ENCODE results near the gene NMU.
A peak's percentile ranks its signal among the peaks of the same experiment; 100 is the strongest.
"Not testable (repeated sequence)": the region's sequence is repeated elsewhere in the genome, so short reads cannot be mapped to it uniquely, and the experiment has no call there.

The NMU gene, protein sequence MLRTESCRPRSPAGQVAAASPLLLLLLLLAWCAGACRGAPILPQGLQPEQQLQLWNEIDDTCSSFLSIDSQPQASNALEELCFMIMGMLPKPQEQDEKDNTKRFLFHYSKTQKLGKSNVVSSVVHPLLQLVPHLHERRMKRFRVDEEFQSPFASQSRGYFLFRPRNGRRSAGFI

DNA sequence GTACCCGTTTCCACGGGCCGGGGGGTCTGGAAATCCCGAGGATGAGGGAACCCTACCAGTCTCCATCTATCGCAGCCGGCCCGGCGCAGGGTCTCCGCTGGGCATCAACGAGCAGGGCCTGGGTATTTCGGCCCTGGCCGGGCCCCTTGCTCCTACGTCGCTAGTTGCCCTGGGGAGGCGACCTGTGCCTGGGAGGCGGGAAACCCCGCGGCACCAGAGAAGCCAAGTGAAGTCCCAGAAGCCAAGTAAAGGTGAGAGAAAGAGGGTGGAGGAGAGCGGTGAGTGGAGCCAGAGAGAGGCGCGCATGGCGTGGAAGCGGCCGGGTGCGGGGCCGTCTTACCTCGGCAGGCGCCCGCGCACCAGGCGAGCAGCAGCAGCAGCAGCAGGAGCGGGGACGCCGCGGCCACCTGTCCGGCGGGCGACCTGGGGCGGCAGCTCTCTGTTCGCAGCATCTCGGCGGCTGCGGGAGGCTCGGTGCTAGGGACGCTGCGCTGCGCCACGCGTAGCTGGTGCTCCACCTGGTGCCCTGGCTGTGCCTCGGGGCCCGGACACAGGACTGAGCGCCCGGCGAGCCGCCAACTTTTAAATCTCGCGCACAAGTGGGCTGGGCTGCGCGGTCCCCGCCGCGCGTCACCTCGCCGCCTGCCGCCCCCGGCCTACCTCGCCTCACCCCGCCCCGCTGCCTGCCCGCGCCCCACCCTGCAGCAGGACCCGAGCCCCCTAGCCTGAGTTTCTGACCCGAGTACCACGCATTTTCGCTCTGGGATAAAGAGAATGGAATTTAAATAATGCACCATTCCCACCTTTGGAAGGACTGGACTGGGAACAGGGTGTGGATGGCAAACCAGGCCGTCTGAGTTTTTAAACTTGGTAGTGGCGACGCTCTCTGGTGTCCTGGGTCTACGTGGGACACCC lies at the start of gene NMU:
NMU (minus strand) TSS at position 558 of the 915 bp plus-strand sequence; CDS start at position 452, 106 bp downstream.
- DNase-seq (ENCODE audit: low read depth in 2 of 2): peak in 1 of 2 donors; percentile 5

DNA sequence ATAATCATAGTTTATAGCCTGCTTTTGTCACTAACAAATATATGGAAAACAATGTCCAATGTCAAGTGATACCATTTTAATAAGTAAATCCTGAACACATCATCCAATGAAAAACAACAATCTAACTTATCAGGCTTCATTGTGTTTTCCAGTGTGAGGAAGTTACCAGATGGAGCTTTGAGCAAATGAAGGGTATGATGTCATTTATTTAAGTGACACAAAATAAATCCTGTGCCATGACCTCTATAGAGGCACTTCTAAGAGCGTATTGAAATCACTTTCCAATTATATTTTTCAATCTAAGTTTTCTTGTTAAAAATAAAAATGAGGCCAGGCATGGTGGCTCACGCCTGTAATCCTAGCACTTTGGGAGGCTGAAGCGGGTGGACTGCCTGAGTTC lies 48.2 kb upstream of the NMU start:
- DNase-seq (ENCODE audit: low read depth in 2 of 2): no peak

DNA sequence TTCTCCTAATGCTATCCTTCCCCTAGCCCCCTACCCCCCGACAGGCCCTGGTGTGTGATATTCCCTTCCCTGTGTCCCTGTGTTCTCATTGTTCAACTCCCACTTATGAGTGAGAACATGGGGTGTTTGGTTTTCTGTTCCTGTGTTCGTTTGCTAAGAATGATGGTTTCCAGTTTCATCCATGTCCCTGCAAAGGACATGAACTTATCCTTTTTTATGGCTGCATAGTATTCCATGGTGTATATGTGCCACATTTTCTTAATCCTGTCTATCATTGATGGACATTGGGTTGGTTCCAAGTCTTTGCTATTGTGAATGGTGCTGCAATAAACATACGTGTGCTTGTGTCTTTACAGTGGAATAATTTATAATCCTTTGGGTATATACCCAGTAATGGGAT lies 46.7 kb upstream of the NMU start:
- not testable (repeated sequence) for DNase-seq (ENCODE audit: low read depth in 2 of 2)

DNA sequence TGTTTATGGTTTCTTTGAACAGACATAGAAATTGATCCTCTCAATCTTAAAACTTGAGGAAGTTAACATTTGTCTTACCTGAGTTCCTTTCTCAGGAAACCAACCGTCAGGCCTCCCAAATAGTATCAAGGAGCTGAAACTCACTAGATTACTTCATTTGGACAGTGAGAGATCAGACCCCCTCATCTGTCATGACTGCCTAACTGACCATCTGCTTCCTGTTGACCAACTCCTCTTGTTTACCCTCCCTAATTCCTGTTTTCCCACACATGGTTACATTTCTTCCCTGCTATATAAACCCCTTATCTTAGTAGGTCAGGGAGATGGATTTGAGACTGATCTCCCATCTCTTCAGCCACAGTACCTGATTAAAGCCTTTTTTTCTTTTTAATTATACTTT lies 46.2 kb upstream of the NMU start:
- no peak for DNase-seq (ENCODE audit: low read depth in 2 of 2)

DNA sequence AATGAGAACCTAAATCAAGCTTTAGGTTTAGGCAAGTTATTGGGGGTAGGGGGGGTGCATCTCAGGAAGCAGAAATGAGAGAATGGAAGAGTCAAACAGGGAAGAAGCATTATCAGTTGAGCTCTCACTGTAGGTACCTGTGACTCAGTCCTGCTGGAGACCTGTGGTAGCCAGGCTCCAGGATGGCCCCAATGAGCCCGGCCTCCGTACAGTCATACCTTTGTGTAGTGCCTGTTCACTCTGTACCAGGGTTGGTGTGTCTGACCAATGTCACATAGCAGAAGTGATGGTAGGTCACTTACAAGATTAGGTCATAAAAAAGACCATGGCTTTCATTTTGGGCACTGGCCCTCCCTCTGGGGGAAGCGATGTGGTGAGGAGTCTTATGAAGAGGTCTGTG lies 45.3 kb upstream of the NMU start:
- DNase-seq (ENCODE audit: low read depth in 2 of 2): no peak

DNA sequence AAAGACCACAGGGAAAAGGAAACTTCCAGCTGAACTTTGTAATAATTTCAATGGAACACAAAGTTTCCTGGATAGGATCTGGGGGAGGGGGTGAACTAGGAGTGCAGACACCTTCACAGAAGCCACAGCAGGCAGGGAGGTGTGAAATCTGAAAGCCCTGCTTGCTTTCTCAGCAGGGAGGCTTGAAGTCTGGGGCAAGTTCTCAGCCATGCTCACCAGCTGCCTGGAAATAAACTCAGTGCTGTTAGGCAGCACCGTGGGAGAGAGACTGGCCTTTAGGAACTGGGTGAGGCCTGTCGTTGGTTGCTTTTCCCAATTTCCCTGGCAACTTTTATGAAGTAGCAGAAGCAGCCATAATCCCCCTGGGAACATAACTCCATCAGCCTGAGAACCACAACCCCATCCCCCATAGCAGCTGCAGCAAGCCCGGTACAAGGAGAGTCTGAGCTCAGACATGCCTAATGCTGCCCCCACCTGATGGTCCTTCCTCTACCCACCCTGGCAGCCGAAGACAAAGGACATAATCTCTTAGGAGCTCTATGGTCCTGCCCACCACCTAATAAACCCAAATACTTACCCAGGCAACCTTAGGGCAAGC lies 39.2 kb upstream of the NMU start:
- no peak for DNase-seq (ENCODE audit: low read depth in 2 of 2)

DNA sequence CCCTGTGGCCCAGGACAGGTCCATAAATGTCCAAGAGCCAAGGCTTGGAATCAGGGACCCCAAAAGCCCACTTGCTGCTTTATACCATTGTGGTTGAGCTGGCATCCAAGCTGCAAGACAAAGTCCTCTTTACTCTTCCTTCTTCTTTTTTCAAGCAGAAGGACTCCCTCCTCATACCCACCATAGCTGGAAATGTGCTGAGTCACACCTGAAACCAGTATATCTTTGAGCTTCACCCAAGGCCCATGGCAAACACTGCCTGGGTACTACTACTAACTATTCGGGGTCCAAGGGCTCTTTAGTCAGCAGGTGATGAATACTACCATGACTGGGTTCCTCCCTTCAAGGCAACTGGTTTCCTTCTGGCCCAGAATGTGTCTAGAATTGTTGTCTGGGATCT lies 37.3 kb upstream of the NMU start:
- no peak for DNase-seq (ENCODE audit: low read depth in 2 of 2)

DNA sequence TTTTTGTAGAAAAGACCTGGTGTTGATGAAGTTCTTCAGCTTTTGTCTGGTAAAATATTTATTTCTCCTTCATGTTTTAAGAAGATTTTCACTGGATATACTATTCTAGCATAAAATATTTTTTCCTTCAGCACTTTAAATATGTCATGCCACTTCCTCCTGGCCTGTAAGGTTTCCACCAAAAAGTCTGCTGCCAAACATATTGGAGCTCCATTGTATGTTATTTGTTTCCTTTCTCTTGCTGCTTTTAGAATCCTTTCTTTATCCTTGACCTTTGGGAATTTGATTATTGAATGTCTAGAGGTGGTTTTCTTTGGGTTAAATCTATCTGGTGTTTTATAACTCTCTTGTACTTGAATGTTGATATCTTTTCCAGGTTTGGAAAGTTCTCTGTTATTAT lies 35.6 kb upstream of the NMU start:
- DNase-seq (ENCODE audit: low read depth in 2 of 2): no peak

DNA sequence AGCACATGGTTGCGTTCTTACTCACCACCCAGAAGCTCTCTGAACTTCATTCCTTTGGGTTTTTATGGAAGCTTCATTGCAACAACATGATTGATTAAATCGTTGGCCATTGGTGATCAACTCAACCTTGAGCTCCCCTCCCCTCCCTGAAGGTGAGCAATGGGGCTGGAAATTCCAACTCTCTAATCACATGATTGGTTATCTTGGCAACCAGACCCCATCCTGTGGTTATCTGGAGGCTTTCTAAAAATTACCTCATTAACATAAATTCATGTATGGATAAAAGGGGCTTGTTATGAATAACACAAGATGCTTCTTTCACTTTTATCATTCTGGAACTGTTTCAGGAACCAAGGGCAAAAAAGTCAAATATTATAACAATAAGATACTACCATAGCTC lies 34.6 kb upstream of the NMU start:
- no peak for DNase-seq (ENCODE audit: low read depth in 2 of 2)

DNA sequence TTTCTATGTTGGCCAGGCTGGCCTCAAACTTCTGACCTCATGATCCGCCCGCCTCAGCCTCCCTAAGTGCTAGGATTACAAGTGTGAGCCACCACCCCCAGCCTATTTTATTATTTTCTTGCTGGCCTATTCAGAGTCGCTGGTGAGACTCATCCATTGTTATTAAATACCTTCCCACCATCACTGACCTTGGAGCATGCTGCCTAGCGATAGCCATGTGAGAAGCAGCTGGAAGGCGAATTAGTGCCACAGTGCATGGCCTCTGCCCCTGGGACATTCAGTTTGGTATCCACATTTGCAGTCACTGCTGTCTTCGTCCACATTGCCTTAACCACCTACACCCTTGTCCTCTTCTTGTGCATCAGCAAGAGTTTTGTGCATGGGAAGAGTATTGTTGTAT lies 32.4 kb upstream of the NMU start:
- no peak for DNase-seq (ENCODE audit: low read depth in 2 of 2)

DNA sequence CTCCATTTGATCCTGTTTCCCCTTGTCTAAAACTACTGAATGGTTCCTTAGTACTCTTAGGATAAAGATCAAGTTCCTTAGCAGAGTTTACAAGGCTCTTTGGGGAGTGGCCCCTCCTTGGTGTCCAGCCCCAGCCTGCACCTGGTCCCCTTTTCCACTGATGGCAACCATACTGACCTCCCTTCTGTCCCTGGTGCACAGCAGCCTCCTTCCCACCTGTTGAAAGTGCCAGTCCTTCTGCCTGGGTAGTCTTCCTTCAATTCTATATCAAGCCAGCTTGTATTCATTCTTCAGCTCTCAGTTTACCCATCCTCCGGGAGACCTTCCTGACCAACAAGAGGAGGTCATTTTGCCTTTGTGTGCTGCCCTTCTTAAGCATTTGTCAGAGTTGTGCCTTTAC lies 30.4 kb upstream of the NMU start:
- DNase-seq (ENCODE audit: low read depth in 2 of 2): no peak

DNA sequence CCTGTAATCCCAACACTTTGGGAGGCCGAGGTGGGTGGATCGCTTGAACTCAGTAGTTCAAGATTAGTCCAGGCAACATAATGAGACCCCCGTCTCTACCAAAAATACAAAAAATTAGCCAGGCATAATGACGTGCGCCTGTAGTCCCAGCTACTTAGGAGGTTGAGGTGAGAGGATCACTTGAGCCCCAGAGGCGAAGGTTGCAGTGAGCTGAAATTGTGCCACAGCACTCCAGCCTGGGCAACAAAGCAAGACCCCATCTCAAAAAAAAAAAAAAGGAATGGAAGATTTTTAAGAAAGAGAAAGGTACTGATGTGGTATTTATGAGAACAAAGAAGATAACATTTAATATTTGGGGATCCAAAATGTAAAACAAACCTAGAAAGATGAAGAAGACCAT lies 27.0 kb upstream of the NMU start:
- DNase-seq (ENCODE audit: low read depth in 2 of 2): no peak

DNA sequence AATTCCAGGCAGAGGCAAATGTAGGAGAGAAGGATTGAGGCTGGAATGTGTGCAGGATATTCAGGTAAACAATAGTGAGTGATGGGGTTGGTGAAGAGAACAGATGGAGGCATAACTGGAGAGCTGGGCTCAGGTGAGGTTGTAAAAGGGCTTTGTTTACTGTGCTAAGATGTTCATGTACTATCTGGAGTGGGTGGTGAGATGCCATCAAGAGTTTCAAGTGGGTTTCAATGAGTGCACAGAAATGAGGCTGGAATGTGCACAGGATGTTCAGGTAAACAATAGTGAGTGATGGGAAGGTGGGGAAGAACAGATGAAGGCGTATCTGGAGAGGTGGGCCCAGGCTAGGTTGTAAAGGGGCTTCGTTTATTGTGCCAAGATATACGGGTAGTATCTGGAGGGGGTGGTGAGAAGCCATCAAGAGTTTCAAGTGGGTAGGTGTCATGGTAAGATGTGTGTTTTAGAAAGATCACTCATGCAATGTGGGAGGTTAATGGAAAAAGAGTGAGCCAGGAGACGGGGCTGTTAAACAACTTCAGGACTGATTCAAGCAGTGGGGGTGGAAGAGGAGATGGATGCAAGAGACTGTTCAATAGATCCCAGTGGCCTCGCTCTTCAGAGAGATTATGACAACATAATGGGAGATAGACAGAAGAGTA lies 25.4 kb upstream of the NMU start:
- DNase-seq (ENCODE audit: low read depth in 2 of 2): no peak

DNA sequence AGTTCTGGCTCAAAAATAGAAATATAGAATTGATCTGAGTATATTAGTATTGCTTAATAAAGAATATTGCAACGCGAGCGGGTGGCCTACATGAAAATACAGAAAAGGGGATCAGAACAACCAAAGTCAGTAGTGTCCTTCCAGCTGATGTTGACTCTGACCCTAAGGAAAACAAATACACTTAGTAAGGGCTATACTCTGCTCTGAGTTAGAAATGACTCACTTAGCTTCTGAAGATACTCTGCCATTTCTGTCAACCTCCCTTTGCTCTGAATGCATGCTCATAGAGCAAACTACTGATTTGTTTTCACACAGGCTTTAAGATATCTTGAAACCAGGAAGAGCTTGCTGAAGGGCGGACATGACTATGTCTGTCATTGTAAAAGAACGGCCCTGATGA lies 22.6 kb upstream of the NMU start:
- DNase-seq (ENCODE audit: low read depth in 2 of 2): no peak

DNA sequence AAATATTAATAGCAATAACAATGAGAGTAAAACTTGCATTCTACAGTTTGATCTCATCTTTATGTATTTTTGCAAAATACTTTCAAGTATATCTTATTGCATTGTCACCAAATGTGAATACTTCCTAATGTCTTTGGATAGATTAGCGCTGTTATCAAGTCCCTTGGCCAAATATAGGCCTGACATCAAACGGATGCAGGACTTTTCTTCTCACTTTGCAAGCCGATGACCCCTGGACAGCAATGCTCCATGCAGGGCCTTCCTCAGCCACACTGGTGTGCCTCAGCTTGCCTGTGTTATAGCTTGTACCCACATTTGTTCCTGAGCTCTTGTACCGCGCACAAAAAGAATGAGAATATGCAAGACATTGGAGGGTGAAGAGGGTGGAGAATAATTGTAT lies 18.0 kb upstream of the NMU start:
- no peak for DNase-seq (ENCODE audit: low read depth in 2 of 2)

DNA sequence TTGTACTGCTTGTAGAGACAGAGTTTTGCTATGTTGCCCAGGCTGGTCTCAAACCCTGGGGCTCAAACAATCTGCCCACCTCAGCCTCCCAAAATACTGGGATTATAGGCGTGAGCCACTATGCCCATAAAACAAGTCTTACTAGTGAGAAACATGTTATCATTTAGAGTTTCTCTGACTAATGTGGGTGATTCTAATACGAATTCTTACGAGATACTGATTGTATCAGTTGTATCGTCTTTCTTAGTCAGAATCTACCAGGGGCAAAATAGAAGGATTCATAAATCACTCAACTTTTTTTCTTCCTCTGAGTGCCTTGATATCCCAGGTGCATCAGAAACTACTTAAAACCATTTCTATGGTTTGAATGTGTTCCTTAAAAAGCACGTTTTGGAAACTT lies 14.4 kb upstream of the NMU start:
- DNase-seq (ENCODE audit: low read depth in 2 of 2): no peak

DNA sequence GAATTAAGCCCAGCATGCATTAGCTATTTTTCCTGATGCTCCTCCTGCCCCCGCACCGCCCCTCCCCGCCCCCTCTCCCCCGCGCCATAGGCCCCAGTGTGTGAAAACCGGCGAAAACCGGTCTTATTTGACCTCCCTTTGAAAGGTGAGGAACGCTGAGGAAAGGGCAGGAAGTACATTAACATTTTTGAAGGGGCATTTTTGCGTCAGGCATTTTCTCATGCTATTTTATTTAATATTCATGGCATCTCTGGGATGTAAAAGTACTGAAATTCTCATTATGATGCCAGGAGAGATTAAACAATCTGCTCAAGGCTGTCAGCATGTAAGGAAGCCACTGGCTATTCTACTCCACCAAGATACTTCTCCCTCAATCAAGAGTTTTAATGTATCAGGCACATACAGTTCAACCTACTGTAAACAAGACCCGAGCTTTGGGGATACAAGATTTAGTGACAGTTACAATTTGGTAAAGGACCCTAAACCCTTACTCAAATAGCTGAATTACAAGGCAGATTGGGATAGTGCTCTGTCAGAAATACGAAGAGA lies 1.2 kb upstream of the NMU start:
- no peak for DNase-seq (ENCODE audit: low read depth in 2 of 2)

DNA sequence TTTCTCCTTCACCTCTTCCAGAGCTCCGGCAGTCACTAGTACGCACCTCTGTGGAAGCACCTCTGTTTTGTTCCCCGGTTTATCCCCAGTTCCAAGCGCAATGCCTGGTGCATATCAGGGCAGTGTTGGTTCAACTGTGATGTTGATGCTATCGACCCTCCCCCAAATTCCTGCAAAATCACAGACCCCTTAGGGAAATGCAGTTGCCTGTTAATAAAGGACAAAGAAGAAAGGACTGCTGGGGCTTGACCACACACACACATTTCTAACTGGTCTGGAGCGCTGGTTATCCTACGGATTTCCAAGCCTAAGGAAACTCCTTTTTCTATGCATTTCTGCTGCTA lies 530 bp upstream of the NMU start:
- no peak for DNase-seq (ENCODE audit: low read depth in 2 of 2)

DNA sequence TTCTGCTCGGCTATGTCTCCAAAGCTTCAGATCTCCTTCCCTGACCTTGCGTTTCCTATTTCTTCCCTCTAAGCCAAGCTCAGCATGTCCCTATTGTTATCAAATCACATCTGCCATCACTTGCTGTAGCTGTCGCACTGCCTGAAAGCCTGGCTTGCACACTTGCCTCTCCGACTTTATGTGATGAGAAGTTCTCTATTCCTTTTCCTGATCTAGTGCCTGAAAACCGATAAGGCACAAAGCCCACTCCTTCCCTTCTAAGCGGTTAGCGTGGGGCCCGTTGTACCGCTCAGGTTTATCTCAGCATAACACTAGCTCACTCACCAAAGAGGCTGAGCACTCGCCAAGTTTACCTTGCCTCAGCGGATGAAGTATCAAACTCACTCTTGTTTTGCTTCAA lies 816 bp downstream of the NMU start:
- DNase-seq (ENCODE audit: low read depth in 2 of 2): no peak

DNA sequence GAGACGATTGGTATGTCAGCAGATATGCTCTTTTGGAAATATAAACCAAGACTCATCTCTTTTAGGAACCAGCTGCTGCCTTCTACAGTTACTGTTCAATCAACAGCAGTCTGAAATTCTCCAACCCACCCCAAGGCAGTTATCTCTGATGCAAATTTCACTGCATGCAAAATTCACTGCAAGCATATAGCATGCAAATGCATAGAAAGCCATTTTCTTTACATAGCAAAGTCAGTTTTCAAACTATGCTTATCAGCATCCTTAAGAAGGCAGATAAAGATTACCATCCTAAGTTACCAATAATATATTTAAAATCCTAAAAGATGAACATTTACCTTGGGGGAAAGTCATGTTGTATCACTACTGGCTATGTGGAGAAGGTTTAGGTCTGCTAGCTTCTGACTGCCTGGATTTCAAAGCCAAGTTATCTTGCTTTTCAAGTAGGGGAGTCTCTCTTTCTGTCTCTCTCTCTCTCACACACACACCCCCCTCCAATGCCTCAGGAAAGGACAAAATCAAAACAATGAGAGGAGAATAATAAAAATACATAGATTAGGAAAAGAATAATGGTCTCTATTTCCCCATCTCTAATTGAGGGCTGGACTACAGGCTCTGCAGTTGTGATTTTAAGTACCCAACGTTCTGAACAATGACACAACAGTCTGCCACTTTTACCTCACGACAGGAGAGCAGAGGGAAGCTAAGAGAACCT lies 1.5 kb downstream of the NMU start:
- DNase-seq (ENCODE audit: low read depth in 2 of 2): no peak

DNA sequence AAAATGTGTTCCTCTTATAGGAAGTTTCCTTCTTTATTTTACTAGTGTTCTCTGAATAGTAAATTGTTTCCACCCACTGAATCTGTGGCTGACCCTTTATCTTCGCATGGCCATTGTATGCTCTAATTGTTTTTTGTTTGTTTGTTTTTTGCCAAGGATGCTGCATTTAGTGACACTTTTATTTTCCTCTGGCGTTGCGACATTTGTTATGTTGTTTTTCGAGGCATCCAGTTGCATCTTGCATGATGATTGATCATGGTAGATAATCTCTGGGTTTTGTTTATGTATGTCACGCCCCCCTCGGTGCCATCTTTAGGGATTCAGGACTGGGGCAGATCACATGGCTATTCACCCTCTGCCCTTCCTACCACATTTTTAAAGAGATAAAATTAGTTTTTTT lies 2.2 kb downstream of the NMU start:
- no peak for DNase-seq (ENCODE audit: low read depth in 2 of 2)

DNA sequence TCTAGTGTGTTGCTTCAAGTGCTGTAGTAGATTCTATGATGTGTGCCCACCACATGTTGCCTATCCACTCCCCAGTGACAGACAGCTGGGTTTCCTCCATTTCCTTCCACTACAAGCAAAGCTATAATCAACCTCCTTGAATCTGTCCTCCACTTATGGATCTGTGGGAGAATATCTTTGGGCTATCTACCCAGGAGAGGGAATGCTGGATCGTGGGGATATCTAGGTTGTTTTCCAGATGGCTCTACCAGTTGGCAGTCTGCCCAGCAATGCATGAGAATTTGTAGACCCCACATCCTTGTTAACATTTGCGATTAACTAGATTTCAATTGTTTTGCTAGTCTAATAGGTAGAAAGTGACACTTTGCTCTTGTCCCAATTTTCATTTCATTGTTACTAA lies 10.3 kb downstream of the NMU start:
- no peak for DNase-seq (ENCODE audit: low read depth in 2 of 2)

All from stimulated activated CD4-positive, alpha-beta T cell treated with anti-CD3 and anti-CD28 coated beads, Interleukin-1b, Interleukin-23, amount 100 ng/mL, for 4 hours (primary cell).